HEK293 (cell line): ENCODE measurements around the gene PALM3.

ENCODE experiments used
- BCL11B ChIP-seq: fragments of 450-650 bp; formaldehyde crosslinking; IDR thresholded peaks from 2 replicates; pipeline ENCODE4 v1.5.1; 2016; ENCODE audit warnings: low read depth, missing biosample characterization, missing genetic modification characterization
- FEZF1 ChIP-seq: fragments of 450-650 bp; formaldehyde crosslinking; IDR thresholded peaks from 2 replicates; pipeline ENCODE4 v1.5.1; 2016; ENCODE audit warnings: missing biosample characterization, missing genetic modification characterization
- GLIS1 ChIP-seq: fragments of 450-650 bp; formaldehyde crosslinking; IDR thresholded peaks from 2 replicates; pipeline ENCODE4 v1.5.1; 2016; ENCODE audit warnings: missing biosample characterization, missing genetic modification characterization
- KLF9 ChIP-seq: fragments of 450-650 bp; formaldehyde crosslinking; IDR thresholded peaks from 2 replicates; pipeline ENCODE4 v1.5.1; 2016; ENCODE audit warnings: missing biosample characterization, missing genetic modification characterization, low read depth
- ZBTB21 ChIP-seq: fragments of 450-650 bp; formaldehyde crosslinking; IDR thresholded peaks from 2 replicates; pipeline ENCODE4 v1.5.1; 2017; ENCODE audit warnings: missing biosample characterization, missing genetic modification characterization
- ZNF10 ChIP-seq: fragments of 450-650 bp; formaldehyde crosslinking; IDR thresholded peaks from 2 replicates; pipeline ENCODE4 v1.5.1; 2017; ENCODE audit warnings: missing biosample characterization, missing genetic modification characterization
- ZNF140 ChIP-seq: fragments of 450-650 bp; formaldehyde crosslinking; IDR thresholded peaks from 2 replicates; pipeline ENCODE4 v1.5.1; 2016; ENCODE audit warnings: missing biosample characterization, missing genetic modification characterization
- ZNF174 ChIP-seq: fragments of 450-650 bp; formaldehyde crosslinking; IDR thresholded peaks from 2 replicates; pipeline ENCODE4 v1.5.0; 2017; ENCODE audit warnings: missing biosample characterization, mild to moderate bottlenecking, missing genetic modification characterization
- ZNF184 ChIP-seq: fragments of 450-650 bp; IDR thresholded peaks from 2 replicates; pipeline ENCODE4 v1.5.1; 2018; ENCODE audit warnings: missing biosample characterization, mild to moderate bottlenecking, missing genetic modification characterization
- ZNF2 ChIP-seq: fragments of 450-650 bp; formaldehyde crosslinking; IDR thresholded peaks from 2 replicates; pipeline ENCODE4 v1.5.1; 2016; ENCODE audit warnings: missing biosample characterization, missing genetic modification characterization
- ZNF214 ChIP-seq: fragments of 450-650 bp; formaldehyde crosslinking; IDR thresholded peaks from 2 replicates; pipeline ENCODE4 v1.5.1; 2017; ENCODE audit warnings: missing biosample characterization, mild to moderate bottlenecking, missing genetic modification characterization, borderline replicate concordance
- ZNF274 ChIP-seq, 2 experiments: fragments of 200-500 bp in 1 of 2; fragments of 450-650 bp in 1 of 2; sonication (Bioruptor generic) in 1 of 2; formaldehyde crosslinking in 1 of 2; IDR thresholded peaks; 2 replicates each; pipeline versions ENCODE4 v1.5.1 to v1.6.1; 2014 to 2016; ENCODE audit warnings: borderline replicate concordance in 1 of 2, inconsistent platforms in 1 of 2, low read length in 1 of 2, missing biosample characterization in 1 of 2, missing genetic modification characterization in 1 of 2
- ZNF548 ChIP-seq: fragments of 450-650 bp; formaldehyde crosslinking; IDR thresholded peaks from 2 replicates; pipeline ENCODE4 v1.5.1; 2016; ENCODE audit warnings: missing biosample characterization, missing genetic modification characterization
- ZNF558 ChIP-seq: fragments of 450-650 bp; formaldehyde crosslinking; IDR thresholded peaks from 2 replicates; pipeline ENCODE4 v1.5.1; 2016; ENCODE audit warnings: missing biosample characterization, missing genetic modification characterization
- ZNF600 ChIP-seq: fragments of 450-650 bp; formaldehyde crosslinking; IDR thresholded peaks from 2 replicates; pipeline ENCODE4 v1.5.1; 2016; ENCODE audit warnings: missing biosample characterization, missing genetic modification characterization
- ZNF629 ChIP-seq: fragments of 450-650 bp; formaldehyde crosslinking; IDR thresholded peaks from 2 replicates; pipeline ENCODE4 v1.5.1; 2017; ENCODE audit warnings: missing biosample characterization, missing genetic modification characterization
- ZSCAN16 ChIP-seq: fragments of 450-650 bp; formaldehyde crosslinking; IDR thresholded peaks from 2 replicates; pipeline ENCODE4 v1.5.1; 2016; ENCODE audit warnings: missing biosample characterization, missing genetic modification characterization
- TF ChIP-seq, protein P1 (sequence below): fragments of 450-650 bp; formaldehyde crosslinking; IDR thresholded peaks from 2 replicates; pipeline ENCODE4 v1.5.1; 2016; ENCODE audit warnings: missing biosample characterization, missing genetic modification characterization, borderline replicate concordance
- TF ChIP-seq, protein P2 (sequence below): fragments of 450-650 bp; formaldehyde crosslinking; IDR thresholded peaks from 2 replicates; pipeline ENCODE4 v1.5.1; 2016; ENCODE audit warnings: missing biosample characterization, missing genetic modification characterization
- TF ChIP-seq, protein P3 (sequence below): fragments of 450-650 bp; IDR thresholded peaks from 2 replicates; pipeline ENCODE4 v1.5.1; 2018; ENCODE audit warnings: missing biosample characterization, mild to moderate bottlenecking, missing genetic modification characterization
- TF ChIP-seq, protein P4 (sequence below): fragments of 450-650 bp; formaldehyde crosslinking; IDR thresholded peaks from 2 replicates; pipeline ENCODE4 v1.5.1; 2017; ENCODE audit warnings: missing biosample characterization, mild to moderate bottlenecking, missing genetic modification characterization, moderate library complexity
- TF ChIP-seq, protein P5 (sequence below): fragments of 450-650 bp; formaldehyde crosslinking; conservative IDR thresholded peaks from 2 replicates; pipeline ENCODE4 v1.5.1; 2016; ENCODE audit warnings: low read depth, missing biosample characterization, missing genetic modification characterization

PALM3 gene

DNA sequence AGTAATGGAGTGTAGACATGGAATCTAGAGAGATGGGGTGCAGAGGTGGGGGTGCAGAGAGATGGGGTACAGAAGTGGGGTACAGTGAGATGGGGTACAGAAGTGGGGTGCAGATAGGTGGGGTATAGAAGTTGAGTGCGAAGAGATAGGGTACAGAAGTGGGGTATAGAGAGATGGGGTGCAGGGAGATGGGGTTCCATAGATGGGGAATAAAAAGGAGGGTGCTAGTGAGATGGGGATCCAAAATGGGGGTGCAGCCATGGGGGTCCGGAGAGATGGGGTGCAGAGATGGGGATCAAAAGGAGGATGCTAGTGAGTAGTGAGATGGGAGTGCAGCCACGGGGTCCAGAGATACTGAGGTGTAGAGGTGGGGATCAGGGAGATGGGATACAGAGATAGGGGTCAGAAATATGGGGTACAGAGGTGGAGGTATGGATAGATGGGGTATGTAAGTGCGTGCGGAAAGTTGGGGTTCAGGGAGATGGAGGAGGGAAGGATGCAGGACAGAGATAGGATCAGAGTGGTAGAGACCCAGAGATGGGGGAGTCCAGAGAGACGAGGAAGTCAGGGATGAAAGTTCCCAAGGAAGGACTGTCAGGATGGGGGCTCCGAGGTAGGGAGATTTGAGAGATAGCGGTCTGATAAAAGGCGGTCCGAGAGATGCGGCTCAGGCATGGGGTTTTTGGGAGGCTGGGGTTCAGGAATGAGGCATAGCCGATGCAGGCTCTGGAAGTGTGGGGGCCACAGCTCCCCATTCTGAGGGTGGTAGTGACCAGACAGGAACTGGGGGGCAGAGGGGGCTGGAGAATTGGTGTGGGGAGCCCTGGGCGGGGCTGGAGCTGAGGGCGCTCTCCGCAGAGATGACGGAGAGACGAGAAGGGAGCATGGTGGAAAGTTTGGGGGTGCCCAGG, 3.4 kb downstream of the PALM3 start (continued):
- TF ChIP-seq ZNF174 (tag by site-specific recombination) (no peak), ZNF548 (tag by site-specific recombination) (no peak), GLIS1 (no peak), ZBTB21 (tag by site-specific recombination) (peak; percentile 2; the same call in 1 of the 2 replicates), ZNF629 (tag by site-specific recombination) (no peak), ZNF558 (tag by site-specific recombination) (no peak), ZNF140 (tag by site-specific recombination) (no peak), ZSCAN16 (tag by site-specific recombination) (no peak), ZNF2 (tag by site-specific recombination) (0 out of 2 replicates have a peak, but pooled peaks have one; percentile 69), BCL11B (no peak), ZNF214 (no peak), FEZF1 (tag by site-specific recombination) (no peak), KLF9 (tag by site-specific recombination) (no peak), ZNF10 (tag by site-specific recombination) (no peak), ZNF274 (IDR thresholded peaks at IDR 0.05; ENCODE audit: low read length) (no peak), ZNF274 (tag by site-specific recombination; IDR thresholded peaks at IDR 0.05; ENCODE audit: borderline replicate concordance) (no peak), ZNF184 (no peak), ZNF600 (tag by site-specific recombination) (peak; percentile 46; the same call in 1 of the 2 replicates)
- TF ChIP-seq, protein P1, sequence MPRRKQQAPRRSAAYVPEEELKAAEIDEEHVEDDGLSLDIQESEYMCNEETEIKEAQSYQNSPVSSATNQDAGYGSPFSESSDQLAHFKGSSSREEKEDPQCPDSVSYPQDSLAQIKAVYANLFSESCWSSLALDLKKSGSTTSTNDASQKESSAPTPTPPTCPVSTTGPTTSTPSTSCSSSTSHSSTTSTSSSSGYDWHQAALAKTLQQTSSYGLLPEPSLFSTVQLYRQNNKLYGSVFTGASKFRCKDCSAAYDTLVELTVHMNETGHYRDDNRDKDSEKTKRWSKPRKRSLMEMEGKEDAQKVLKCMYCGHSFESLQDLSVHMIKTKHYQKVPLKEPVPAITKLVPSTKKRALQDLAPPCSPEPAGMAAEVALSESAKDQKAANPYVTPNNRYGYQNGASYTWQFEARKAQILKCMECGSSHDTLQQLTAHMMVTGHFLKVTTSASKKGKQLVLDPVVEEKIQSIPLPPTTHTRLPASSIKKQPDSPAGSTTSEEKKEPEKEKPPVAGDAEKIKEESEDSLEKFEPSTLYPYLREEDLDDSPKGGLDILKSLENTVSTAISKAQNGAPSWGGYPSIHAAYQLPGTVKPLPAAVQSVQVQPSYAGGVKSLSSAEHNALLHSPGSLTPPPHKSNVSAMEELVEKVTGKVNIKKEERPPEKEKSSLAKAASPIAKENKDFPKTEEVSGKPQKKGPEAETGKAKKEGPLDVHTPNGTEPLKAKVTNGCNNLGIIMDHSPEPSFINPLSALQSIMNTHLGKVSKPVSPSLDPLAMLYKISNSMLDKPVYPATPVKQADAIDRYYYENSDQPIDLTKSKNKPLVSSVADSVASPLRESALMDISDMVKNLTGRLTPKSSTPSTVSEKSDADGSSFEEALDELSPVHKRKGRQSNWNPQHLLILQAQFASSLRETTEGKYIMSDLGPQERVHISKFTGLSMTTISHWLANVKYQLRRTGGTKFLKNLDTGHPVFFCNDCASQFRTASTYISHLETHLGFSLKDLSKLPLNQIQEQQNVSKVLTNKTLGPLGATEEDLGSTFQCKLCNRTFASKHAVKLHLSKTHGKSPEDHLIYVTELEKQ (tag by site-specific recombination), result peak; percentile 47; the same call in 1 of the 2 replicates
- TF ChIP-seq, protein P2, sequence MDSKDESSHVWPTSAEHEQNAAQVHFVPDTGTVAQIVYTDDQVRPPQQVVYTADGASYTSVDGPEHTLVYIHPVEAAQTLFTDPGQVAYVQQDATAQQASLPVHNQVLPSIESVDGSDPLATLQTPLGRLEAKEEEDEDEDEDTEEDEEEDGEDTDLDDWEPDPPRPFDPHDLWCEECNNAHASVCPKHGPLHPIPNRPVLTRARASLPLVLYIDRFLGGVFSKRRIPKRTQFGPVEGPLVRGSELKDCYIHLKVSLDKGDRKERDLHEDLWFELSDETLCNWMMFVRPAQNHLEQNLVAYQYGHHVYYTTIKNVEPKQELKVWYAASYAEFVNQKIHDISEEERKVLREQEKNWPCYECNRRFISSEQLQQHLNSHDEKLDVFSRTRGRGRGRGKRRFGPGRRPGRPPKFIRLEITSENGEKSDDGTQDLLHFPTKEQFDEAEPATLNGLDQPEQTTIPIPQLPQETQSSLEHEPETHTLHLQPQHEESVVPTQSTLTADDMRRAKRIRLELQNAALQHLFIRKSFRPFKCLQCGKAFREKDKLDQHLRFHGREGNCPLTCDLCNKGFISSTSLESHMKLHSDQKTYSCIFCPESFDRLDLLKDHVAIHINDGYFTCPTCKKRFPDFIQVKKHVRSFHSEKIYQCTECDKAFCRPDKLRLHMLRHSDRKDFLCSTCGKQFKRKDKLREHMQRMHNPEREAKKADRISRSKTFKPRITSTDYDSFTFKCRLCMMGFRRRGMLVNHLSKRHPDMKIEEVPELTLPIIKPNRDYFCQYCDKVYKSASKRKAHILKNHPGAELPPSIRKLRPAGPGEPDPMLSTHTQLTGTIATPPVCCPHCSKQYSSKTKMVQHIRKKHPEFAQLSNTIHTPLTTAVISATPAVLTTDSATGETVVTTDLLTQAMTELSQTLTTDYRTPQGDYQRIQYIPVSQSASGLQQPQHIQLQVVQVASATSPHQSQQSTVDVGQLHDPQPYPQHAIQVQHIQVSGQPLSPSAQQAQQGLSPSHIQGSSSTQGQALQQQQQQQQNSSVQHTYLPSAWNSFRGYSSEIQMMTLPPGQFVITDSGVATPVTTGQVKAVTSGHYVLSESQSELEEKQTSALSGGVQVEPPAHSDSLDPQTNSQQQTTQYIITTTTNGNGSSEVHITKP (tag by site-specific recombination), result peak; percentile 95
- TF ChIP-seq, protein P3, sequence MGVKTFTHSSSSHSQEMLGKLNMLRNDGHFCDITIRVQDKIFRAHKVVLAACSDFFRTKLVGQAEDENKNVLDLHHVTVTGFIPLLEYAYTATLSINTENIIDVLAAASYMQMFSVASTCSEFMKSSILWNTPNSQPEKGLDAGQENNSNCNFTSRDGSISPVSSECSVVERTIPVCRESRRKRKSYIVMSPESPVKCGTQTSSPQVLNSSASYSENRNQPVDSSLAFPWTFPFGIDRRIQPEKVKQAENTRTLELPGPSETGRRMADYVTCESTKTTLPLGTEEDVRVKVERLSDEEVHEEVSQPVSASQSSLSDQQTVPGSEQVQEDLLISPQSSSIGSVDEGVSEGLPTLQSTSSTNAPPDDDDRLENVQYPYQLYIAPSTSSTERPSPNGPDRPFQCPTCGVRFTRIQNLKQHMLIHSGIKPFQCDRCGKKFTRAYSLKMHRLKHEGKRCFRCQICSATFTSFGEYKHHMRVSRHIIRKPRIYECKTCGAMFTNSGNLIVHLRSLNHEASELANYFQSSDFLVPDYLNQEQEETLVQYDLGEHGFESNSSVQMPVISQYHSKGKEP (tag by site-specific recombination), result no peak
- TF ChIP-seq, protein P4, sequence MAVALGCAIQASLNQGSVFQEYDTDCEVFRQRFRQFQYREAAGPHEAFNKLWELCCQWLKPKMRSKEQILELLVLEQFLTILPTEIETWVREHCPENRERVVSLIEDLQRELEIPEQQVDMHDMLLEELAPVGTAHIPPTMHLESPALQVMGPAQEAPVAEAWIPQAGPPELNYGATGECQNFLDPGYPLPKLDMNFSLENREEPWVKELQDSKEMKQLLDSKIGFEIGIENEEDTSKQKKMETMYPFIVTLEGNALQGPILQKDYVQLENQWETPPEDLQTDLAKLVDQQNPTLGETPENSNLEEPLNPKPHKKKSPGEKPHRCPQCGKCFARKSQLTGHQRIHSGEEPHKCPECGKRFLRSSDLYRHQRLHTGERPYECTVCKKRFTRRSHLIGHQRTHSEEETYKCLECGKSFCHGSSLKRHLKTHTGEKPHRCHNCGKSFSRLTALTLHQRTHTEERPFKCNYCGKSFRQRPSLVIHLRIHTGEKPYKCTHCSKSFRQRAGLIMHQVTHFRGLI (tag by site-specific recombination), result no peak
- TF ChIP-seq, protein P5, sequence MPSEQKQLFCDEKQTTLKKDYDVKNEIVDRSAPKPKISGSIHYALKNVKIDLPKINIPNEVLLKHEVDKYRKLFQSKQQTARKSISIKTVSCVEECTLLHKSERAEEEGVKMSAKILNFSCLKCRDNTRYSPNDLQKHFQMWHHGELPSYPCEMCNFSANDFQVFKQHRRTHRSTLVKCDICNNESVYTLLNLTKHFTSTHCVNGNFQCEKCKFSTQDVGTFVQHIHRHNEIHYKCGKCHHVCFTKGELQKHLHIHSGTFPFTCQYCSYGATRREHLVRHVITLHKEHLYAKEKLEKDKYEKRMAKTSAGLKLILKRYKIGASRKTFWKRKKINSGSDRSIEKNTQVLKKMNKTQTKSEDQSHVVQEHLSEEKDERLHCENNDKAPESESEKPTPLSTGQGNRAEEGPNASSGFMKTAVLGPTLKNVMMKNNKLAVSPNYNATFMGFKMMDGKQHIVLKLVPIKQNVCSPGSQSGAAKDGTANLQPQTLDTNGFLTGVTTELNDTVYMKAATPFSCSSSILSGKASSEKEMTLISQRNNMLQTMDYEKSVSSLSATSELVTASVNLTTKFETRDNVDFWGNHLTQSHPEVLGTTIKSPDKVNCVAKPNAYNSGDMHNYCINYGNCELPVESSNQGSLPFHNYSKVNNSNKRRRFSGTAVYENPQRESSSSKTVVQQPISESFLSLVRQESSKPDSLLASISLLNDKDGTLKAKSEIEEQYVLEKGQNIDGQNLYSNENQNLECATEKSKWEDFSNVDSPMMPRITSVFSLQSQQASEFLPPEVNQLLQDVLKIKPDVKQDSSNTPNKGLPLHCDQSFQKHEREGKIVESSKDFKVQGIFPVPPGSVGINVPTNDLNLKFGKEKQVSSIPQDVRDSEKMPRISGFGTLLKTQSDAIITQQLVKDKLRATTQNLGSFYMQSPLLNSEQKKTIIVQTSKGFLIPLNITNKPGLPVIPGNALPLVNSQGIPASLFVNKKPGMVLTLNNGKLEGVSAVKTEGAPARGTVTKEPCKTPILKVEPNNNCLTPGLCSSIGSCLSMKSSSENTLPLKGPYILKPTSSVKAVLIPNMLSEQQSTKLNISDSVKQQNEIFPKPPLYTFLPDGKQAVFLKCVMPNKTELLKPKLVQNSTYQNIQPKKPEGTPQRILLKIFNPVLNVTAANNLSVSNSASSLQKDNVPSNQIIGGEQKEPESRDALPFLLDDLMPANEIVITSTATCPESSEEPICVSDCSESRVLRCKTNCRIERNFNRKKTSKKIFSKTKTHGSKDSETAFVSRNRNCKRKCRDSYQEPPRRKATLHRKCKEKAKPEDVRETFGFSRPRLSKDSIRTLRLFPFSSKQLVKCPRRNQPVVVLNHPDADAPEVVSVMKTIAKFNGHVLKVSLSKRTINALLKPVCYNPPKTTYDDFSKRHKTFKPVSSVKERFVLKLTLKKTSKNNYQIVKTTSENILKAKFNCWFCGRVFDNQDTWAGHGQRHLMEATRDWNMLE (tag by site-specific recombination), result no peak
